Naive thymus-derived CD4-positive, alpha-beta T cell (primary cell): ENCODE results near the gene MED13L. TPM values are rescaled to one million over a fixed set of nuclear protein-coding genes. Genes with fewer than 3 reads are reported as not detected.

ENCODE experiments used
- ATAC-seq: fragments of 150-1000 bp; cut with Tn5 transposase; 2 replicates; pipeline ENCODE4 v1.10.0; 2021; ENCODE audit warnings: mild to moderate bottlenecking, moderate library complexity
- CTCF ChIA-PET: fragments of 350-600 bp; sonication (Branson Sonifier 250); formaldehyde crosslinking; loops from one replicate; lab custom pipeline; 2021; ENCODE audit warnings: antibody characterized with exemption; lab: Charles Lee
- POLR2A ChIA-PET: fragments of 350-600 bp; sonication (Branson Sonifier 250); formaldehyde crosslinking; loops from one replicate; lab custom pipeline; 2021; ENCODE audit warnings: antibody characterized with exemption, inconsistent platforms; lab: Charles Lee
- DNase-seq, 9 donors: peaks; one replicate each; pipeline versions ENCODE4 v3.0.0 to v3.0.0-alpha.2; 2020 to 2022; ENCODE audit warnings: mixed read lengths in 1 of 9
- H3K27ac ChIP-seq: one replicate; pipeline ENCODE4 v1.7.0; 2013; ENCODE audit warnings: mild to moderate bottlenecking, low read depth, low read length, moderate library complexity
- H3K27me3 ChIP-seq, 2 donors: one replicate each; pipeline ENCODE4 v1.7.0; 2013; ENCODE audit warnings: low read length in 2 of 2, mild to moderate bottlenecking in 2 of 2, moderate library complexity in 2 of 2; ENCODE audit not compliant: control insufficient read depth in 2 of 2, insufficient read depth in 2 of 2
- H3K36me3 ChIP-seq, 3 experiments: 1 replicate in 2 of 3; 2 replicates in 1 of 3; pipeline ENCODE4 v1.7.0; 2013; ENCODE audit warnings: low read length in 3 of 3, mild to moderate bottlenecking in 3 of 3, moderate library complexity in 1 of 3; ENCODE audit not compliant: insufficient read depth in 3 of 3, control insufficient read depth in 2 of 3
- H3K4me1 ChIP-seq, 2 donors: one replicate each; pipeline ENCODE4 v1.7.0; 2013; ENCODE audit warnings: low read length in 2 of 2, mild to moderate bottlenecking in 2 of 2, moderate library complexity in 1 of 2; ENCODE audit not compliant: control insufficient read depth in 2 of 2, insufficient read depth in 2 of 2
- H3K4me3 ChIP-seq: 2 replicates; pipeline ENCODE4 v1.7.0; 2013; ENCODE audit warnings: mild to moderate bottlenecking, low read length
- H3K9me3 ChIP-seq, 3 experiments: 1 replicate in 2 of 3; 2 replicates in 1 of 3; pipeline ENCODE4 v1.7.0; 2013; ENCODE audit warnings: low read length in 3 of 3; ENCODE audit not compliant: control insufficient read depth in 2 of 3
- H3K27ac Mint-ChIP-seq, 9 donors: one replicate each; pipeline ENCODE4 v1.8.0; 2020 to 2022; ENCODE audit warnings: mixed read lengths in 9 of 9, mild to moderate bottlenecking in 8 of 9, moderate library complexity in 5 of 9, inconsistent platforms in 2 of 9
- H3K27me3 Mint-ChIP-seq, 5 donors: one replicate each; pipeline ENCODE4 v1.8.0; 2021 to 2022; ENCODE audit warnings: mixed read lengths in 5 of 5, mild to moderate bottlenecking in 1 of 5
- H3K36me3 Mint-ChIP-seq, 5 donors: one replicate each; pipeline ENCODE4 v1.8.0; 2020 to 2022; ENCODE audit warnings: mixed read lengths in 5 of 5, mild to moderate bottlenecking in 3 of 5, inconsistent platforms in 1 of 5
- H3K4me1 Mint-ChIP-seq, 7 donors: one replicate each; pipeline ENCODE4 v1.8.0; 2020 to 2022; ENCODE audit warnings: mixed read lengths in 7 of 7, mild to moderate bottlenecking in 3 of 7, inconsistent platforms in 1 of 7
- H3K4me3 Mint-ChIP-seq, 10 donors: one replicate each; pipeline ENCODE4 v1.8.0; 2020 to 2022; ENCODE audit warnings: mild to moderate bottlenecking in 10 of 10, mixed read lengths in 10 of 10, moderate library complexity in 6 of 10, inconsistent platforms in 2 of 10
- H3K9me3 Mint-ChIP-seq, 11 donors: one replicate each; pipeline ENCODE4 v1.8.0; 2020 to 2022; ENCODE audit warnings: mixed read lengths in 11 of 11, mild to moderate bottlenecking in 4 of 11, inconsistent platforms in 1 of 11, moderate library complexity in 1 of 11
- intact Hi-C, 2 donors: fragments of 100-400 bp; cut with micrococcal nuclease; formaldehyde crosslinking; loops; one replicate each; pipeline ENCODE4 v1.15.1; 2023
- polyA plus RNA-seq, 2 donors: library from polyadenylated mRNA; unstranded; fragments of 300-500 nt; fragmentation: Illumina TruSeq; gene quantifications; one replicate each; pipeline ENCODE4 v1.2.3, GENCODE V29; 2021
- total RNA-seq, 6 experiments: library from RNA in 5 of 6; stranded (reverse) in 5 of 6; gene quantifications; 1 replicate in 5 of 6; 2 replicates in 1 of 6; pipeline ENCODE4 v1.2.3 and lab custom pipeline; 2021 to 2026

The MED13L gene
- total and polyA plus RNA-seq, 7 experiments from 2014 or later: 8.3 to 283 (median 155) TPM

DNA sequence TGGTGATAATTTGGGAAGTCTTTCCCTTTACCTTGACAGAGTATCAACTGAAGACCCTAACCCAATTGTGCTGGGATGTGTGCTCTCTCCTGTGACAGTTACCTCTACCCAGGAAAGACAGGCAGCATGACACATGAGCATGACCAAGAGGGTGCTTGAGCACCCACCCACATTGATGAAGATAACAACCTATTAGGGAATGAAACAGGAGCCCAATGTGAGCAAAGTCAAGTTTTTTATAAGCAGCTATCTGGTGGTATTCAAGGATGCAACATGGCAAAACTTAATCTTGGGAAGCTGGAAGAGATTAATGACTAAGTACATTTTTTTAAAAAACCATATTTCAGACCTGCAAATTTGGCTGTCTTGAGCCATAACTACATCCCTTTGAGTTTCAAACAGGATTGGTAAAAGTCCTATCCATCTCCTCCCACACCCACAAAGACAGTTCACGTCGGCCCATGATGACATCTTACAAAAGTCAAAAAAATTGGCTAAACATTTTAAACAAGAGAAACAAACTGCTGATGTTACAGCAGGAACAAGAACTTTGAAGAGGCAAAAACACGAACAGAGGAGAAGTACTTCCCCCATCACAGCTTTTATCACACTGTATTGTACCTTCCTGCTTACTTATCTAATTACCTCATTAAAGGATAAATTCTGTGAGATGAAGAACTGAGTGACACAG, 60.3 kb downstream of the MED13L start:
- peaks cover 4 to 27% of the 10 kb centered on the region in 2 donors for H3K4me1 ChIP-seq
- H3K27ac ChIP-seq: no peak overlapping the region
- POLR2A ChIA-PET: interaction anchor here (1.0 kb wide), 1 partner anchor 59 kb away, joined by 4 read pairs; no protein-coding TSS in a partner anchor

DNA sequence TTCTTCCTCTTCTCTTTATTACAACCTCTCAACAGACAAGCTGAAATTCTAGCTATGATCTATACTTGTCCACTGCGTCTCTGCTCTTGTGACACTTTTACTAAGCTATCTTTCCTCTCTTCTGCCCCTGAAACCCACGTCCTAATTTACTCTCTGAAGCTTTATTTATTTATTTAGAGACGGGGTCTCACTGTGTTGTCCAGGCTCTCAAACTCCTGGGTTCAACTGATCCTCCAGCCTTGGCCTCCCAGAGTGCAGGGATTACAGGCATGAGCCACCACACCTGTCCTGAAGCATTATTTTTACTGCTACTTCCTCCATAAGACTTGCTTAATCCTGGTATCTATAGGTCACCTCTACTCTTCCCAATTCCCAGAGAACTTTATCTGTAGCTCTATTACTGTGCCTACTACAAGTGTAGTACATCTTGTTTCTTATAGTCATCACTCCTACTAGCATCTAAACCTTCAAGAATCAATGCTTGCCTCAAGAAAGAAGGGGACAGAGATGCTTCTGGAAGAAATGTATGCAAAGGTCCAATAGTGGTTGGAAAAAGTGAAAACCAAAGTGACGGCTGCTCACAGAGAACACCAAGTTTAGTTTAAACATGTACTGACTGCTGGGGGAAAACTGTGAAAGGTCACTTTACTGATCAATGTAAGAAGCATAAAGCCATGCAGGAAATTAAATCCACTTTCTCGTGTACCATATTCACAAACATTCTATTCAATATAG, 61.3 kb downstream of the MED13L start:
- intact Hi-C loops: no loop called here
- no peaks in the 10 kb centered on the region for H3K36me3 Mint-ChIP-seq
- no peaks in the 10 kb centered on the region for H3K27me3 ChIP-seq
- no peak overlapping the region for H3K4me3 ChIP-seq
- H3K36me3 ChIP-seq: no peaks in the 10 kb centered on the region
- ChIA-PET POLR2A (interaction anchor here (0.7 to 1.0 kb wide), 2 partner anchors 60 to 384 kb away, joined by 3 to 4 read pairs; no protein-coding TSS in a partner anchor), CTCF (interaction anchor here (0.6 kb wide), 1 partner anchor 856 kb away, joined by 3 read pairs; no protein-coding TSS in a partner anchor)
- H3K27ac Mint-ChIP-seq: peak overlapping the region in 5 of 9 donors; percentile 2 to 70 (median 26)
- H3K4me1 ChIP-seq: peaks cover 4 to 30% of the 10 kb centered on the region in 2 donors
- no peaks in the 10 kb centered on the region for H3K9me3 Mint-ChIP-seq
- peaks cover 40 to 73% (median 67%) of the 10 kb centered on the region in 7 donors for H3K4me1 Mint-ChIP-seq
- no peaks in the 10 kb centered on the region for H3K9me3 ChIP-seq
- H3K27ac ChIP-seq: no peak overlapping the region
- peak overlapping the region in 7 of 10 donors; percentile 0 to 61 (median 42) for H3K4me3 Mint-ChIP-seq
- no peak for DNase-seq
- no peaks in the 10 kb centered on the region for H3K27me3 Mint-ChIP-seq
- ATAC-seq: no peak

More for the DNA sequence above, 60.3 kb downstream of the MED13L start:
- H3K4me1 Mint-ChIP-seq: peaks cover 42 to 67% (median 65%) of the 10 kb centered on the region in 7 donors
- H3K4me3 Mint-ChIP-seq: peak overlapping the region in 6 of 10 donors; percentile 1 to 51 (median 20)
- no peaks in the 10 kb centered on the region for H3K27me3 ChIP-seq
- H3K4me3 ChIP-seq: no peak overlapping the region
- intact Hi-C loops: no loop called here
- no peaks in the 10 kb centered on the region for H3K9me3 ChIP-seq
- peak overlapping the region in 4 of 9 donors; percentile 4 to 44 (median 32) for H3K27ac Mint-ChIP-seq
- peaks cover 0 to under 1% (median 0%) of the 10 kb centered on the region in 5 donors for H3K36me3 Mint-ChIP-seq
- ATAC-seq (peak; percentile 41), DNase-seq (no peak)
- no peaks in the 10 kb centered on the region for H3K27me3 Mint-ChIP-seq
- no peaks in the 10 kb centered on the region for H3K9me3 Mint-ChIP-seq
- CTCF ChIA-PET: no interaction called here
- no peaks in the 10 kb centered on the region for H3K36me3 ChIP-seq

DNA sequence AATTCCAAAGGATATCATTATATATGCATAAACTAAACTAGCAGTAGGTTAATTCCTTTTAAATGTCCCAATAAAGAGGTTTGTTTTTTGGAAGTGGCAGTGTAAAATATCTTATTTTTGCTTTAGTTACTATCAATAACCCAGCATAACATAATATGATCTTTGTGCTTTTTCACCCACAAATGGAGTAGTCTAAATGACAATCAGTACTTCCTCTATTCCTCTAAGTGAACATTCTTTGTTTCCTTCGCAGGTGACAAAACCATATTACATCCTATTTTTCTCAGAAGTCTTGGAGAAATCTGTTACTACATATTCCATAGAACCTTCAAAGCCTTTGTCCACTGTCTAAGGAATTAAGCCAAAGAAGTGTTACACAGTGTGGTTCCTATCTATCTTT, 62.5 kb downstream of the MED13L start:
- Histone ChIP-seq H3K36me3 (no peaks in the 10 kb centered on the region), H3K27ac (no peak overlapping the region), H3K9me3 (no peaks in the 10 kb centered on the region), H3K4me3 (no peak overlapping the region), H3K27me3 (no peaks in the 10 kb centered on the region), H3K4me1 (peaks cover 4 to 39% of the 10 kb centered on the region in 2 donors)
- no peak for ATAC-seq
- ChIA-PET CTCF (no interaction called here), POLR2A (no interaction called here)
- H3K4me1 Mint-ChIP-seq: peaks cover 50 to 85% (median 79%) of the 10 kb centered on the region in 7 donors
- no peaks in the 10 kb centered on the region for H3K36me3 Mint-ChIP-seq
- H3K4me3 Mint-ChIP-seq: peak overlapping the region in 7 of 10 donors; percentile 12 to 51 (median 32)
- peak overlapping the region in 1 of 9 donors; percentile 19 for H3K27ac Mint-ChIP-seq
- intact Hi-C loops: no loop called here
- no peaks in the 10 kb centered on the region for H3K9me3 Mint-ChIP-seq
- H3K27me3 Mint-ChIP-seq: no peaks in the 10 kb centered on the region
- DNase-seq: no peak

DNA sequence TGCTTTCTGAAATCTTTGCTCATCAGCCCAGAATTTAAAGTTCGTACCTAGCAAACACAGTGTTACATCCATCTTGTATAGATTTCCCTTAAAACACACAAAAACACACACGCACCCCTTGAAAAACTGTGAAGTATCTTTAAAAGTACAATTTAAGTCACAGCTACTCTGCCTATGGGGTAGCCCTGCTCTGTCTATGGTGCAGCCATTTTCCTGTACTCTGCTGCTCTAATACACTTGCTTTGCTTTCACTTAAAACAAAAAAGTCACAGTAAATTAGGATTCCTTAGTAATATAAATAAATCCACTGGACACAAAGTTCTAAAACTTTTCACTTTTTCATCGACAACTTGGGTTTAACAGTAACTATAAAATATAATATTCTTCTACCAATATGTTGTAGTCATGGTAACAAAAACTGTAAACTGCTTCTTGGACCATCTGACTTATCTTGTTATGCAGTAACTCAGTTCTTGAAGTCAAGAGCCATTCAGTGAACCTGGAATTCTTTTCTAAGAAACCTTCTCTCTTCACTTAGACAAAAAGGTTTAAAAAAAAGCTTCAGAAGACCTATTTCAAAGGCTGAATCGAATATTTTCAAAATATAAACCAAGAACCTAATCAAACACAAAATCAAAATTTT, 63.5 kb downstream of the MED13L start:
- peak overlapping the region in 3 of 9 donors; percentile 20 to 37 (median 32) for H3K27ac Mint-ChIP-seq
- peak overlapping the region in 6 of 10 donors; percentile 3 to 51 (median 38) for H3K4me3 Mint-ChIP-seq
- Histone ChIP-seq H3K27me3 (no peaks in the 10 kb centered on the region), H3K9me3 (no peaks in the 10 kb centered on the region), H3K4me1 (peaks cover 4 to 43% of the 10 kb centered on the region in 2 donors), H3K4me3 (no peak overlapping the region), H3K36me3 (no peaks in the 10 kb centered on the region), H3K27ac (no peak overlapping the region)
- H3K9me3 Mint-ChIP-seq: no peaks in the 10 kb centered on the region
- ChIA-PET CTCF (no interaction called here), POLR2A (no interaction called here)
- H3K4me1 Mint-ChIP-seq: peaks cover 57 to 95% (median 88%) of the 10 kb centered on the region in 7 donors
- intact Hi-C loops: no loop called here
- H3K36me3 Mint-ChIP-seq: no peaks in the 10 kb centered on the region
- peak; percentile 53 for ATAC-seq
- peak in 3 of 9 donors; percentile 5 to 9 (median 7) for DNase-seq
- H3K27me3 Mint-ChIP-seq: no peaks in the 10 kb centered on the region

DNA sequence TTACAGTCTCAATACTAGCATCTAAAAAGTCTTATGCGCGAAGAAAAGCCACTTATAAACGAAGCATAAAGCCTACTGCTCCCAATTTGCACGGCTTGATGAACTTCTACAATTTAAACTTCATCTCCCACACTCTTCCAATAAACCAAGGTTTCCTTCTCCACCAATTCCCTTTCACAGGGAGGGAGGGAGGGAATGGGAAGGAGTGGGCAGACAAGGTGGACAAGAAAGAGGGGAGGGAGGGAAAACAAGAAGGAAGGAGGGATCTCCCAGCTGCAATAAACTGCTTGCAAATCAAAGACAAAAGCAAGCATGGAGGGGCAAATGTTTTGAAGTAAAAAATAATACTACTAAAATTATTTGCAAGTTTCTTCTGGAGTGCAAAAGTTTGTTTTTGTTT, 64.5 kb downstream of the MED13L start:
- CTCF ChIA-PET: no interaction called here
- Mint-ChIP-seq H3K27me3 (no peaks in the 10 kb centered on the region), H3K9me3 (no peaks in the 10 kb centered on the region), H3K36me3 (no peaks in the 10 kb centered on the region), H3K27ac (peak overlapping the region in 1 of 9 donors; percentile 19), H3K4me3 (peak overlapping the region in 7 of 10 donors; percentile 1 to 44 (median 26)), H3K4me1 (peaks cover 57 to 94% (median 88%) of the 10 kb centered on the region in 7 donors)
- intact Hi-C loops: no loop called here
- Histone ChIP-seq H3K27ac (no peak overlapping the region), H3K4me3 (no peak overlapping the region), H3K9me3 (no peaks in the 10 kb centered on the region), H3K36me3 (no peaks in the 10 kb centered on the region), H3K27me3 (no peaks in the 10 kb centered on the region), H3K4me1 (peaks cover 4 to 43% of the 10 kb centered on the region in 2 donors)
- no peak for ATAC-seq
- POLR2A ChIA-PET: no interaction called here
- no peak for DNase-seq

DNA sequence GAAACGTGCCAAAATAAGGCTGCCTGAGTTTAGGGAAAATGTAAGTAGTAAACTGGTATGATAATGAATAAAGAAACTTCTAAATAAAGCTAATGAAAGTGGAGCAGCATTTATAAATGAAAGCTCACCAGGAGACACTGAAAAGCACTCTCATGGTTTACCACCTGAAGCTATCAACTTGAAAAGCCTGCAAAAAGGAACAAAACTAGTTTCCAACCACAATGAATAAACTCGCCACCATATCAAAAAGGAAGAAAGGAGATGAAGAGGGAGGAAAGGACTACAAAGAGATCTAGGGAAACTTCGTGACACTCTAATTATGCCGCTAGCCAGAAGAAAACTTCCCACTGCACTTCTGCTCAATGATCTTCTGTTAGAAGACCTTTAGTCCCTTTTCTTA, 66.7 kb downstream of the MED13L start:
- H3K27ac Mint-ChIP-seq: peak overlapping the region in 1 of 9 donors; percentile 3
- POLR2A ChIA-PET: no interaction called here
- no peak for ATAC-seq
- no peaks in the 10 kb centered on the region for H3K9me3 ChIP-seq
- CTCF ChIA-PET: interaction anchor here (1.3 kb wide), 1 partner anchor 25 kb away, joined by 4 read pairs; no protein-coding TSS in a partner anchor
- no peaks in the 10 kb centered on the region for H3K27me3 ChIP-seq
- intact Hi-C loops: loop anchor here in 1 of 2 donors (1.0 to 2.0 kb wide), 2 partner anchors 8 to 16 kb away; no protein-coding TSS in a partner anchor
- no peaks in the 10 kb centered on the region for H3K9me3 Mint-ChIP-seq
- peaks cover 0 to 8% (median 0%) of the 10 kb centered on the region in 5 donors for H3K36me3 Mint-ChIP-seq
- H3K27me3 Mint-ChIP-seq: no peaks in the 10 kb centered on the region
- peaks cover 40 to 94% (median 86%) of the 10 kb centered on the region in 7 donors for H3K4me1 Mint-ChIP-seq
- H3K4me3 ChIP-seq: no peak overlapping the region
- H3K4me1 ChIP-seq: peaks cover 4 to 29% of the 10 kb centered on the region in 2 donors
- no peaks in the 10 kb centered on the region for H3K36me3 ChIP-seq
- DNase-seq: no peak
- no peak overlapping the region for H3K27ac ChIP-seq
- peak overlapping the region; percentile 0 to 74 (median 57) for H3K4me3 Mint-ChIP-seq
